Epithelial cell of esophagus (primary cell): Measurements from ENCODE around the gene IL34.
A peak's percentile ranks its signal among the peaks of the same experiment; 100 is the strongest.

ENCODE experiments used
- DNase-seq: peaks from one replicate; pipeline ENCODE4 v3.0.0; 2010; ENCODE audit warnings: low read depth
- H3K4me3 ChIP-seq: 2 replicates; pipeline ENCODE4 v1.5.1; 2011; ENCODE audit warnings: mild to moderate bottlenecking, low read length, control low read depth
- CTCF ChIP-seq: IDR thresholded peaks from 2 replicates; pipeline ENCODE4 v1.5.1; 2011; ENCODE audit warnings: low read depth, mild to moderate bottlenecking, low read length, control low read depth, inconsistent platforms; ENCODE audit not compliant: insufficient read depth; ENCODE audit errors: missing control alignments

Gene IL34

DNA sequence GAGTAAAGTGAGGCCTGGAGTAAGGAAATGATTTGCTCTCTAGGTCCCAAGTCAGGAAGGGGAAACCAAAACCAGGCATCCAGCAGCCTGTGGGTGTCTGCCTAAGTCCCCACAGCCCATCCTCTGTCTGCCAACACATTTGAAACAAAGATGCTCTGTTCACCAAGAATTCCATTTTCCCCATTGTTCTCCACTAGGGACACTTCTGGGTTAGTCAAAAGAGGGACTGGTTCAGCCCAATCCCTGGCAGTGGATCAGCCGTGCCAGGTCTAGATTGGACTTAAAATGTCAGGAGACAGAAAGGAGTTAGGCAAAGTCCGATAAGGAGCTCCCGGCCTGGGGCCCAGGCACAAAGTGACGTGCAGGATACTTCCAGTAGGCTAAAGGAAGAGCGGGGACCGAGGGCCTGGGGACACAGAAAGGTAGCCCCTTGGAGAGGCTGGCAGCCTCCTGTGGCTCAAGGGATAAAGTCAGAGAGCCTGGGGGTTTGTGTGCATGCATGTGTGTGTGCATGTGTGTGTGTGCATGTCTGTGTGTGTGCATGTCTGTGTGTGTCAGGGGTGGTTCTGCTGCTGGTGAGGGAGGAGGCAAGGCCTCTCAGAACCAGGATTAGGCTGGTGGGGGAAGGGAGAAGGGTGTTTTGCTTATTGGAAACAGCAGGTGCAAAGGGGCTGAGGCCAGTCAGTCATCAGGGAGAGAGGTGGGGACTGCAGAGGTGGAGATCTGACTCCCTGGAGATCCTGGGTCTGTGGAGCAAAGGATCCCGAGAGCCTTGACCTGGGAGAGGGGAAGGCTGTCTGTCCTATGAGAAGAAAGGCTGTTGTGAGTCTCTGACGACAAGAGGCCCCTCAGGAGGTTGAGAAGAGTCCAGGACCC, 41.7 kb upstream of the IL34 start:
- no peak overlapping the region for H3K4me3 ChIP-seq
- no peak for TF ChIP-seq CTCF
- no peak for DNase-seq

GRCh38 chr16:70605283-70605657, 41.1 kb upstream of the IL34 start:
- no peak overlapping the region for H3K4me3 ChIP-seq
- TF ChIP-seq CTCF: no peak
- no peak for DNase-seq

DNA sequence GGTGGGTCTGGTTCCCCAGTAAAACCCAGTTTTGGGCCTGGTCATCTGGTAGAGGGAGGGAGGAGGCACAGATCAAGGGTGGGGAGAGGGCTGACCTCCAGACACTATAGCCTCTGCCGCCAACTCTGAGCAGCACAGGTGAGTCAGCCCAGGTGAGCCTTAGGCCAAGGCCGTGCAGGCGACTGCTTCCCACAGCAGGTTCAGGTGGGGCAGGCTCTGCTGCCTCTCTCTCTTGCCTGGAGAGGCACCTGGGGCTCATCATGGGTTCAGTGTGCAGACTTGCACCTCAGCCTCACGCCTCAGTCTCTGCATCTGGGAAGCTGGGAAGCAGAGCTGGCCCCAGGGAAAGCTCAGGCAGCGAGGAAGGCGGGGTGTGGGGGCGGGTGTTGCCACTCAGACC, 37.8 kb upstream of the IL34 start:
- H3K4me3 ChIP-seq: no peak overlapping the region
- DNase-seq: peak; percentile 71
- no peak for TF ChIP-seq CTCF

GRCh38 chr16:70610273-70611223, 35.8 kb upstream of the IL34 start:
- no peak overlapping the region for H3K4me3 ChIP-seq
- DNase-seq: no peak
- no peak for TF ChIP-seq CTCF

- no peak for DNase-seq
- TF ChIP-seq CTCF: no peak
- no peak overlapping the region for H3K4me3 ChIP-seq
These were observed 35.1 kb upstream of the IL34 start for GRCh38 chr16:70611224-70611598.

GRCh38 chr16:70611785-70612303, 34.5 kb upstream of the IL34 start:
- DNase-seq: no peak
- no peak for TF ChIP-seq CTCF
- H3K4me3 ChIP-seq: no peak overlapping the region
